Activated T-cell treated with anti-CD3 and anti-CD28 coated beads for 1 hour (primary cell): ENCODE results near the gene PTOV1.
"Not testable (repeated sequence)": the region's sequence is repeated elsewhere in the genome, so short reads cannot be mapped to it uniquely, and the experiment has no call there.

Experiments used
- DNase-seq: peaks from one replicate; pipeline ENCODE4 v3.0.0-alpha.2; 2020; ENCODE audit warnings: low read depth

Gene PTOV1

GRCh38 chr19:49817964-49818648 lies 32.9 kb upstream of the PTOV1 start, which contains the start of gene MED25:
TSS of gene MED25 (plus strand) at chr19:49818289. CDS start at chr19:49818342, 53 bp downstream.
- DNase-seq, result peak; percentile 83

DNA sequence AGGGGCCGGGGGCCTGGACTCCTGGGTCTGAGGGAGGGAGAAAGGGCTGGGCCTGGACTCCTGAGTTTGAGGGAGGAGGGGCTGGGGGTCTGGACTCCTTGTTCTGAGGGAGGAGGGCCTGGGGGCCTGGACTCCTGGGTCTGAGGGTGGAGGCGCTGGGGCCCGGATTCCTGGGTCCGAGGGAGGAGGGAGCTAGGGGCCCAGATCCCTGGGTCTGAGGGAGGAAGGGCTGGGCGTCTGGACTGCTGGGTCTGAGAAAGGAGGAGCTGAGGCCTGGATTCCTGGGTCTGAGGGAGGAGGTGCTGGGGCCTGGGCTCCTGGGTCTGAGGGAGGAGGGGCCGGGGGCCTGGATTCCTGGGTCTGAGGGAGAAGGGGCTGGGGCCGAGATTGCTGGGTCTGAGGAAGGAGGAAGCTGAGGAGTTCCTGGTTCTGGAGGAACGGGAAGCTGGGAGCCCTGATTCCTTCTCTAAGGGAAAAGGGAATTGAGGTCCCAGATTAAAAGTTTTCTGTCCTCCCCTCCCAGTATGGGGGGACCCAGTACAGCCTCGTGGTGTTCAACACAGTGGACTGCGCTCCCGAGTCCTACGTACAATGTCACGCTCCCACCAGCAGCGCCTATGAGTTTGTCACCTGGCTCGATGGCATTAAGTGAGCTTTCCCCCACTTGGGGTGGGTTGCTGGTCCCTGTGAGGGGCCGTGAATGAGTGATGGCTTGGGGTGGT lies 32.1 kb upstream of the PTOV1 start:
- DNase-seq, result no peak

DNA sequence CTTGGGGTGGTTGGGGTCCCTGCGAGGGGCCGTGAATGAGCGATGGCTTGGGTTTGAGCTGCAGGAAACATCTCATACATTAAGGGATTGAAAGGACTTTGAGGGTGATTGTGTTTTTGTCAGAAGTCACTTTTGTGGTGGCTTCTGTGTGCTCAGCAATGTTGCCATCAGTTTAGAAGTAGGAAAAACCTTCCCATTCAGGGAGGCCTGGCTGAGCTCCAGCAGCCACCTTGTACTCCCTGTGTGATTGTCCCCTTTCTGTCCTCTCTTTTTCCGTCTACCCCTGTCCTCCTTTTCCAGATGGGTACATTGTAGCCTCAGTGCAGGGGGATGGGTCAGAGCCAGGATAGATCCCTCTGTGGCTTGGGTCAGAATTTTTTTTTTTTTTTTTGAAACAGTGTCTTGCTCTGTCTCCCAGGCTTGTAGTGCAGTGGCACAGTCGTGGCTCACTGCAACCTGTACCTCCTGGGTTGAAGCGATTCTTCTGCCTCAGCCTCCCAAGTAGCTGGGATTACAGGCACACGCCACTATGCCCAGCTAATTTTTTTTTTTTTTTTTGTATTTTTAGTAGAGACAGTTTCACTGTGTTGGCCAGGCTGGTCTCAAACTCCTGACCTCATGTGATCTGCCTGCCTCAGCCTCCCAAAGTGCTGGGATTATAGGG lies 31.4 kb upstream of the PTOV1 start:
- not testable (repeated sequence) for DNase-seq

- DNase-seq, result no peak
These were observed 30.8 kb upstream of the PTOV1 start for GRCh38 chr19:49820125-49820524.

GRCh38 chr19:49823472-49823871 lies 27.5 kb upstream of the PTOV1 start:
- no peak for DNase-seq

- DNase-seq, result no peak
These were observed 26.3 kb upstream of the PTOV1 start for GRCh38 chr19:49824662-49825061.

DNA sequence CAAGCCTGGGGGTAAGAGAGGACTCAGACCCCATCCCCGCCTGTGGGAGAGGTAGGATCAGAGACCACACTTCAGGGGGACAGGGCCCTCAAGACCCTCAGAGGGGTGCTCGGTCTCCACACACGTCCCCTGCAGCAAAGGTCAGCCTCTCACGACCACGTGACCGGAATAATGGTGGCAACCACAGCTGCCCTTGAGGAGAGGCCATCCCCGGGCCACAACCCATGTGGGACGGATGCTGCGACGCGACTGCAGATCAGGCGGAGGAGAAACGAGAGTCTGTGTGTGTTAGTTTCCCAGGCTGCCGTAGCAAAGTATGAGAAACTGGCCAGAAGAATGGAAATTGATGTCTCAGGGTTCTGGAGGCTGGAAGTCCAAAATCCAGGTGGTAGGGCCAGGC lies 23.9 kb upstream of the PTOV1 start:
- no peak for DNase-seq

DNA sequence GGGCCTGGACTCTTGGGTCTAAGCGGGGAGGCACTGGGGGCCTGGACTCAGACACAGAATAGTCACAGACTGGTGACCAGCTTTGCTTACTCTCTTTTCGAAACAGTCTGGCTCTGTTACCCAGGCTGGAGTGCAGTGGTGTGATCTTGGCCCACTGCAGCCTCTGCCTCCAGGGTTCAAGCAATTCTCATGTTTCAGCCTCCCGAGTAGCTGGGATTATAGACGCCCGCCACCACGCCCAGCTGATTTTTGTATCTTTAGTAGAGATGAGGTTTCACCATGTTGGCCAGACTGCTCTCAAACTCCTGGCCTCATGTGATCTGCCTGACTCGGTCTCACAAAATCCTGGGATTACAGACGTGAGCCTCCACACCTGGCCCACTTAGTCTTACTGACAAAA lies 21.8 kb upstream of the PTOV1 start:
- no peak for DNase-seq

- no peak for DNase-seq
These were observed 21.2 kb upstream of the PTOV1 start for GRCh38 chr19:49829721-49830120.

DNA sequence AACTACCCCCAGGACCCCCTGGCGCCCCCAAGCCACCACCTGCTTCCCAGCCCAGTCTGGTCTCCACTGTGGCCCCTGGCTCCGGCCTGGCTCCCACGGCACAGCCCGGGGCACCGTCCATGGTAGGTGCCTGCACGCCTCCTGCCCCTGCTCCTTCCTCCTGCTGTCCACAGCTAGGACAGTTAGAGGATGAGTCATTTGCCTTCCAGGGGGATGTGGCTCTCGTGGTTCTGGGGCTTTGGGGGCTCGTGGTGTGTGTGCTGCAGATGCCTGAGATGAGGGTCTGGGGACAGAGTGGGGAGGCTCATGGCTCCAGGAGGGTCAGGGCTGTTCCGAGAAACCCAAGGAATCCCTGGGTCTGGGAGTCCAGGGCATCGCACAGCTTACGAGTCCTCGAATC lies 20.2 kb upstream of the PTOV1 start:
- DNase-seq, result no peak

DNA sequence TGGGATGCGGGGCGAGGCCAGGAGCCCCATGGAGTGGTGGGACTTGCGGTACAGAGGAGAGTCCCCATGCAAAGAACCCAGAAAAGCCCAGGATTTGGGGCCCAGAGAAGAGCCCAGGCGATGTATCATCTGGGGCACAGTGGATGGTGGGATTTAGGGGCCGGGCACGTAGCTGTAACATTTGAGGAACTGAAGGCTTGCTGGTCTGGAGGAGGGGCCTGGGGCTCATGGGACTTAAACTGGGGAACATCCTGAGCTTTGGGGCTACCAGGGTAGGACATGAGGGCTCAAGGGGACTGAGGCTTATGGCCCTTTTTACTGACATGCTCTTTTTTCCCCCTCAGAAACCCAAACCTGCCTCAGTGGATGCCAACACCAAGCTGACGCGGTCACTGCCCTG lies 19.4 kb upstream of the PTOV1 start:
- DNase-seq, result no peak

DNA sequence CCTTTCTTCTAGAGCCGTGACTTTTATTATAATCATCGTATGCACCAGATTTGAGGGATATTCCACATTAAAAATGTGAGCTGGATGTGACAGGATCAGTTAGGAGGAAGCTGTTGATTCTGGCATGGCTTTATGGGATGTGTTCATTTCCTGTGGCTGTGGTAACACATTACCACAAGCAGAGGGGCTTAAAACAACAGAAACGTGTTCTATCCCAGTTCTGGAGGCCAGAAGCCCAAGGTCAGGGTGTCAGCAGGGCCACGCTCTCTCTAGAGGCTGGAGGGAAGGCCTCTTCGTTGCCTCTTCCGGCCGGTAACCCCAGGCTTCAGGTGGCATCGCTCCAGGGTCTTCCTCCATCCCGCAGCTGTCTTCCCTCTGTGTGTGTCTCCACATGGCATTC lies 18.4 kb upstream of the PTOV1 start:
- no peak for DNase-seq

DNA sequence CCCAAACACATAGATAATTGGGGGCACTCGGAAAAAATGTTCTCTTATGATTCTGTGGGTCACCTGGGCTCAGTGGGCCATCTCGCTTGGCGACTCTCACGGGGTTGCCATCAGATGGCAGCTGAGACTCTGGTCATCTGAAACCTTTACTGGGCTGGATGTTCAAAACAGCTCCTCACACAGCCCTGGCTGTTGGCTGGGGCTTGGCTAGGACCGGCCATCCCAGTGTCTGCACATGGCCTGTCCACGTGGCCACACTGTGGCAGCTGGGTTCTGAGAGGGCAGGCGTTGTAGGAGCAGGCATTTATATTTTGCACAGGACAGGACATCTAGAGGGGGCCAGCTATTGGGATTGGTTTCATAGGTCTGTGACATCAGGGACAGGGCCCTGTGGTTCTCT lies 17.4 kb upstream of the PTOV1 start:
- DNase-seq, result no peak

GRCh38 chr19:49835562-49835961 lies 15.4 kb upstream of the PTOV1 start:
- DNase-seq, result no peak

GRCh38 chr19:49836176-49837008 lies 14.6 kb upstream of the PTOV1 start:
- no peak for DNase-seq

GRCh38 chr19:49837009-49837310 lies 14.0 kb upstream of the PTOV1 start:
- no peak for DNase-seq

DNA sequence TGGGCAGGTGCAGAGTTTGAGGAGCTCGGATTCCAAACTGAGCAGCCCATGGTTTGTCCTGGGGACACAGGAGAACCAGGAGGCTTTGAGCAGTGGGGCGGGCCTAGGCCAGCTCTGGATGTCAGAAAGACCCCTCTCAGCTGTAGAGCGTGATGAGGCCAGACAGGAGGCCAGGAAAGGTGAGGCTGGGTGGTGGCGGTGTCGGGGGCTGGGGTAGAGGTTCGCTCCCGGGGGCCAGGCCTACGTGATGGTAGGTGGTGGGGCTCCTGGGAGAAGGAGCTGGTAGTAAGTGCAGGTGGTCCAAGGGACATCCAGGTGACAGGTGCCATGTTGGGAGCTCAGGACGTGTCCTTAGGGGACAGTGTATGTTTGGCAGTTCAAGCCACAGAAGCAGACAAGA lies 13.5 kb upstream of the PTOV1 start:
- no peak for DNase-seq

DNA sequence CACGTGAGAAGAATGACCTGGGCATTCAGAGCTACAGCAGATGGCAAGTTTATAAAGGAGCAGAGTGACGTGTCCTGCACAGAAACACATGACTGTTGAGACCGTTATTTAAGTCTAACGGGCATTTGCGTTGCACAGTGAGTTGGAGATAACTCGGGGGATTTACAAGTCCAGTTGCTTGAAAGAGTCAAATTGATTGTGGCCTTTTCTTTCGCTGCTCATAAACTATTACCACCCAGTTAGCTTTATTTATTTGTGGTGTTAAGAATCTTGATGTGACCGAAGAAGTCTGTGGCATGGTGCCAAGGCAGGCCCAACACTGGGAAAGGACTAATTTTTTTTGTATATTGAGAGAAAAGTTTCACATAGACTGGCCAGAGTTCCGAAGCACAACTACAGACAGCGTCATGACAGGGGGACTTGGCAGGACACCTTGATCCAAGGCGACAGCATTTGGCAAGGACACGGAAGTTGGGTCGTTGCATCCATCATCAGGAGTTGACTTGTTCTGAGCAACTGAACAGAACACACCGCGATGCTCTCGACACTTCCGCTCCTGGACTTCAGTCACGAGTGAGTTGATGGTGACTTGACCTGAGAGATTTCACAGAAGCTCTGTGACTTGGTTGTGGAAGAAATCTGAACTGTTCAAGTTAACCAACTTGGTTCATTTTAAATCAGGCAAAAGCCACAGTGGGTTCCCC lies 11.9 kb upstream of the PTOV1 start:
- DNase-seq, result no peak

DNA sequence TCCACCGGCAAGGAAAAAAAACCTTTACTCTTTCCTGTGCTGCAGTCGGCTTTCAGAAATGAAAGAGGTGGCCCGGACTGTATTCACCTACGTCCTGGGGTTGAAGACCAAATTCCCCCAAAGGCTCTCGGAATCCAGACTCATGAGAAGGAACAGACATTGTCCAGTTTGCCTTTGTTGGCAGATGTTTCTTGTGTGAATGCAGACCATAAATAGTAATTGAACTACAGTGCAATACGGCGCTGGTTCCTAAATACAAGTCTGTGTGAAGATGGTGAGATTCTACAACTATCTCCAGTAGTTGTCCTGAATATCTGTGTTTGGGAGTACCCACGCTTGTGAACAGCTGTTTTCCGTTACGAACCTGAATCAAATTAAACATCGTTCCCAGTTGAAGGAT lies 11.2 kb upstream of the PTOV1 start:
- DNase-seq, result no peak

DNA sequence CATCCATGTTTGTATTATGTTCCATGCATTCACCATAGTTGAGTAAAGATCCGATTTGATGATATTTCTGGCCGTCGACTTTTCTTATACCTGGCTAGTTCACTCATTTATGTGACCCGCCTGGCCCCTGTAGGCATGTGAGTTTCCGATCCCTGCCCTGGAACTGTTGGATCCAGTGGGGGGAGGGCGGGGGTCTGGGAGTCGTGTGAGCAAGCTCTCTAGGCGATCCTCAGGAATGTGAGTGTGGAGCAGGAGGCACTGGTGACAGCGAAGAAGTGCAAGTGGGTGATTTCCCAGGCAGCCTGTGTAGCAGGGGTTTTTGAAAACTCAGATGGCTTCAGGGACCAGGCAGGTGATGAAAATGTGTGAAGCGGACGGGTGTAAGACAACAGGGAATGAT lies 10.6 kb upstream of the PTOV1 start:
- no peak for DNase-seq

DNA sequence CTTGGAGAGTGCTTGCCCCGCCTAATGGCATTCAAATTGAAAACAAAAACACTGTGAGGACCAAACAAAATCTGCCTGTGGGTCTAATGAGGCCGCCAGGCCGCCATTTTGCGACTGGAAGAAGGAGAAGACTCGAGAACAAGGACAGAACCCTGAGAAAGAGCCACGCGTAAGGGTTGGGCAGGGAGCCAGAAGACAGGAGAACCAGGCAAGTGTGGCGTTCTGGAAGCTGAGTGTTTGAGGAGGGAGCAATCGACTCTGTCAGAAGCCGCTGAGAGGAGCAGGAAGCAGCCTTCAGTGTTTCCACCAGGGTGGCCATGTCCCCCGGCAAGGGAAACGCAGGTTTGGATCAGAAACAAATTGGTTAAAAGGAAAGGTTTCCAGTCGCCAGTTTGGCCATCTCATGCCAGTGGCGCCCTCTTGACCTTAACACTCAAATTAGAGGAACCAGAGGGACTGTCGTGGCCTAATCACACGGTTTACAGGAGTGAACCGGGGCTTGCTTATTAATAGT lies 10.2 kb upstream of the PTOV1 start:
- DNase-seq, result no peak

DNA sequence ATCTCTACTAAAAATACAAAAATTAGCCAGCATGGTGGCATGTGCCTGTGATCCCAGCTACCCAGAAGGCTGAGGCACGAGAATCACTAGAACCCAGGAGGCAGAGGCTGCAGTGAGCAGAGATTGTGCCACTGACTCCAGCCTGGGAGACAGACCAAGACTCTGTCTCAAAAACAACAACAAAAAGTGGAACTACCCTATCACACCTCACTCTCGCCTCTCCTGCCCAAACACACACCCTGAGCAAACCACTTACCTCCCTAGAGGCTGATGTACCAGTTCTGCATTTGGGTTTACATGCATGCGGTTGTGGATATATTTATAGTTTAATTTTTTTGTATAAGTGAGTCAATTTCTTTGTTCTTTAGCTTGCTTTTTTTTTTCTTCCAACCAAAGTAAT lies 7.7 kb upstream of the PTOV1 start:
- DNase-seq, result no peak
